GM12872 (cell line): ENCODE measurements around the gene PCMT1.

Source experiments
- CTCF ChIP-seq: IDR thresholded peaks from 3 replicates; pipeline ENCODE4 v1.5.1; 2011; ENCODE audit warnings: low read depth, mild to moderate bottlenecking, low read length, moderate library complexity; ENCODE audit not compliant: insufficient read depth

PCMT1 gene

DNA sequence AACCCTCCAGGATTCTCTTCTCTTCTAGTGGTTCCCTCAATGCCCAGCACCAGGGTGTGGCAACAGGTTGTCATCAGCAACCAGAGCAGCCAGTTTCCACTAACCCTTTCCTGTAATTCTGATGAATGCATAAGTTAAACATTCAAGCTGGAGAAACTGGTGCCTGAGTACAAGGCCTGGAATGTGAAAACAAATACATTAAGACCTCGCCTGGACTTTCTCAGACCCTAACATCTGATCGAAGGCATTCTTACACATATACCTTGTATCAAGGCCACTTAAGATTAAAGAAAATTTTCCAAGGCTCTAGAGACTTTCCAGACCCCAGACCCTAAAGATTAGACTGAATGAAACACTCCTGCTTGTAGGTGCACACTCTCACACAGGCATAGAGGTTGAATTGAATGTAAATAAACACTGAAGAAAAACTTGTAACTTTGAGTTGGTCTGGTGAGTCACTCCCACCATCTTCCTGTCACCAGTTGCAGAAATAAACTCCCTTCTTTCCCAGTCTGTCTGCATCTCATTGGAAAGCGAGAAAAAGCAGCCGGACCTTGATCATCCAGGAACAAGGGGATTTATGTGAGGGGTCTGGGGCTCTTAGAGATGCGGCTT lies 105.6 kb downstream of the PCMT1 start:
- no peak for TF ChIP-seq CTCF

DNA sequence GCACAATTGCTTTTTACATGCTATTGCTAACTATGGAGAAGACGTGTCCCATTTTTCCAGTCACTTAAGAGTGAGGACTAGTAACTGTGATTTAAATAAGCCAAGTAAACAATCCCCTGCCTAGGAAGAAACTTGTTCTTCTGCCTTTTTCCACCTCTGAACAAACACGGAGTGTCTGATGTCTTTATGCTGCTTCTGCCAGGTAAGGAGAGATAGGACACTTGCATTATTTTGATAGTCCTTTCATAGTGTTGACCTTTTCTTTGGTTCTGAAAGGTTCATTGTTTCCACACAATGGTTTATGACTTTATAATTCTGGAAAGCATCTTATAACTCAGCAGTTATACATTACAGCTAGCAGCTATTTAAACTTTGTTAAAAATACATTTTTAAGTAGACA lies 106.2 kb downstream of the PCMT1 start:
- TF ChIP-seq CTCF: no peak

GRCh38 chr6:149856256-149856994 lies 106.9 kb downstream of the PCMT1 start:
- no peak for TF ChIP-seq CTCF

GRCh38 chr6:149857541-149857940 lies 108.0 kb downstream of the PCMT1 start:
- no peak for TF ChIP-seq CTCF

DNA sequence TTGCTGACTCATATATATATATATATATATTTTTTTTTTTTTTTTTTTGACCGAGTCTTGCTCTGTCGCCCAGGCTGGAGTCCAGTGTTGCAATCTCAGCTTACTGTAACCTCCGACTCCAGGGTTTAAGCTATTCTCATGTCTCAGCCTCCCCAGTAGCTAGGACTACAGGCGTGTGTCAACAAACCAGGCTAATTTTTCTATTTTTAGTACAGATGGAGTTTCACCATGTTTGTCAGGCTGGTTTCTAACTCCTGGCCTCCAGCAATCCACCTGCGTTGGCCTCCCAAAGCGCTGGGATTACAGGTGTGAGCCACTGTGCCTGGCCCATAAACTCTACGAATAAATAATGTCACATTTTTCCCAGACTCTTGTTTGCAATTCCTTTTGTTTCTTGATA lies 109.8 kb downstream of the PCMT1 start:
- TF ChIP-seq CTCF: no peak

GRCh38 chr6:149859938-149860337 lies 110.4 kb downstream of the PCMT1 start:
- no peak for TF ChIP-seq CTCF

- TF ChIP-seq CTCF: no peak
These were observed 110.9 kb downstream of the PCMT1 start for GRCh38 chr6:149860513-149860833.
